ENCODE data around the gene NKX2-4.

The NKX2-4 gene

GRCh38 chr20:21361266-21361665, 36.1 kb downstream of the NKX2-4 start:
- H3K4me3 ChIP-seq (ENCODE audit: low read depth, low read length), result no peak overlapping the region
- CTCF ChIA-PET, result no interaction called here
- peaks cover 23 to 72% of the 10 kb centered on the region in 2 experiments for H3K36me3 ChIP-seq (ENCODE audit: control insufficient read depth in 2 of 2, insufficient read depth in 1 of 2, low read length in 2 of 2)

GRCh38 chr20:21360705-21361104, 36.6 kb downstream of the NKX2-4 start:
- Histone ChIP-seq H3K9me3 (ENCODE audit: control insufficient read depth, insufficient read depth, low read depth, low read length) (no peaks in the 10 kb centered on the region), H3K4me3 (ENCODE audit: low read depth, low read length) (no peak overlapping the region), H3K4me1 (ENCODE audit: control insufficient read depth, insufficient read depth, low read length) (peaks cover 6% of the 10 kb centered on the region; the same call in 1 of the 2 replicates), H3K36me3 (ENCODE audit: control insufficient read depth in 2 of 2, insufficient read depth in 1 of 2, low read length in 2 of 2) (peaks cover 20 to 75% of the 10 kb centered on the region in 2 experiments), H3K27ac (ENCODE audit: extremely low read depth, low read depth, low read length) (no peak overlapping the region)
- peak; percentile 37; the same call in 1 of the 2 replicates for TF ChIP-seq PRDM6 (tag by site-specific recombination; IDR thresholded peaks at IDR 0.05)
- TF ChIP-seq ZNF785 (tag by site-specific recombination; IDR thresholded peaks at IDR 0.05), result no peak
- no peak for TF ChIP-seq ZBTB21 (tag by site-specific recombination; IDR thresholded peaks at IDR 0.05)
- TF ChIP-seq, protein P1, sequence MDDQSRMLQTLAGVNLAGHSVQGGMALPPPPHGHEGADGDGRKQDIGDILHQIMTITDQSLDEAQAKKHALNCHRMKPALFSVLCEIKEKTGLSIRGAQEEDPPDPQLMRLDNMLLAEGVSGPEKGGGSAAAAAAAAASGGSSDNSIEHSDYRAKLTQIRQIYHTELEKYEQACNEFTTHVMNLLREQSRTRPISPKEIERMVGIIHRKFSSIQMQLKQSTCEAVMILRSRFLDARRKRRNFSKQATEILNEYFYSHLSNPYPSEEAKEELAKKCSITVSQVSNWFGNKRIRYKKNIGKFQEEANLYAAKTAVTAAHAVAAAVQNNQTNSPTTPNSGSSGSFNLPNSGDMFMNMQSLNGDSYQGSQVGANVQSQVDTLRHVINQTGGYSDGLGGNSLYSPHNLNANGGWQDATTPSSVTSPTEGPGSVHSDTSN (CRISPR knock-in tag; IDR thresholded peaks at IDR 0.05), result no peak
- 0 out of 2 replicates have a peak, but pooled peaks have one; percentile 6 for TF ChIP-seq PRDM1 (tag by site-specific recombination; IDR thresholded peaks at IDR 0.05)
- TF ChIP-seq ZSCAN23 (tag by site-specific recombination; IDR thresholded peaks at IDR 0.05), result no peak
- POLR2A ChIA-PET, result no interaction called here
- CTCF ChIA-PET, result no interaction called here

More at GRCh38 chr20:21361266-21361665, 36.1 kb downstream of the NKX2-4 start:
- POLR2A ChIA-PET, result no interaction called here
- H3K9me3 ChIP-seq (ENCODE audit: control insufficient read depth, insufficient read depth, low read depth, low read length), result no peaks in the 10 kb centered on the region
- peaks cover 6% of the 10 kb centered on the region; the same call in 1 of the 2 replicates for H3K4me1 ChIP-seq (ENCODE audit: control insufficient read depth, insufficient read depth, low read length)
- no peak overlapping the region for H3K27ac ChIP-seq (ENCODE audit: extremely low read depth, low read depth, low read length)
- TF ChIP-seq ZNF843 (tag by site-specific recombination; IDR thresholded peaks at IDR 0.05), result no peak
- no peak for TF ChIP-seq ZNF292 (tag by site-specific recombination; IDR thresholded peaks at IDR 0.05; ENCODE audit: borderline replicate concordance, low read depth)
- TF ChIP-seq ZNF791 (tag by site-specific recombination; IDR thresholded peaks at IDR 0.05), result no peak
- TF ChIP-seq ZBTB21 (tag by site-specific recombination; IDR thresholded peaks at IDR 0.05), result no peak
- no peak for TF ChIP-seq ZNF239 (tag by site-specific recombination; IDR thresholded peaks at IDR 0.05)
- TF ChIP-seq, protein P2, sequence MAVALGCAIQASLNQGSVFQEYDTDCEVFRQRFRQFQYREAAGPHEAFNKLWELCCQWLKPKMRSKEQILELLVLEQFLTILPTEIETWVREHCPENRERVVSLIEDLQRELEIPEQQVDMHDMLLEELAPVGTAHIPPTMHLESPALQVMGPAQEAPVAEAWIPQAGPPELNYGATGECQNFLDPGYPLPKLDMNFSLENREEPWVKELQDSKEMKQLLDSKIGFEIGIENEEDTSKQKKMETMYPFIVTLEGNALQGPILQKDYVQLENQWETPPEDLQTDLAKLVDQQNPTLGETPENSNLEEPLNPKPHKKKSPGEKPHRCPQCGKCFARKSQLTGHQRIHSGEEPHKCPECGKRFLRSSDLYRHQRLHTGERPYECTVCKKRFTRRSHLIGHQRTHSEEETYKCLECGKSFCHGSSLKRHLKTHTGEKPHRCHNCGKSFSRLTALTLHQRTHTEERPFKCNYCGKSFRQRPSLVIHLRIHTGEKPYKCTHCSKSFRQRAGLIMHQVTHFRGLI (tag by site-specific recombination; IDR thresholded peaks at IDR 0.05), result no peak
- no peak for TF ChIP-seq ZBTB20 (tag by site-specific recombination; IDR thresholded peaks at IDR 0.05)
- TF ChIP-seq ZBTB26 (tag by site-specific recombination; optimal IDR thresholded peaks at IDR 0.05), result no peak
- TF ChIP-seq ZNF223 (tag by site-specific recombination; IDR thresholded peaks at IDR 0.05), result no peak
- TF ChIP-seq ZNF521 (tag by site-specific recombination; IDR thresholded peaks at IDR 0.05), result no peak
- TF ChIP-seq ZNF837 (tag by site-specific recombination; IDR thresholded peaks at IDR 0.05), result no peak
- no peak for TF ChIP-seq ZNF311 (tag by site-specific recombination; IDR thresholded peaks at IDR 0.05; ENCODE audit: borderline replicate concordance)
- TF ChIP-seq TSHZ1 (tag by site-specific recombination; IDR thresholded peaks at IDR 0.05; ENCODE audit: borderline replicate concordance), result no peak
- no peak for TF ChIP-seq ZNF341 (tag by site-specific recombination; IDR thresholded peaks at IDR 0.05; ENCODE audit: low read depth)
- TF ChIP-seq ZNF48 (tag by site-specific recombination; IDR thresholded peaks at IDR 0.05), result no peak
